BLaER1 treated with 17β-estradiol and CSF1 and Interleukin-3, amounts not matched to agents 10 nM and 100 nM (cell line): ENCODE results near the gene EPHB4.

ENCODE experiments used
- H3K27ac ChIP-seq, 11 experiments: shearing (Covaris generic); formaldehyde crosslinking; 2 replicates each; pipeline ENCODE4 v1.8.1; 2022
- H3K27me3 ChIP-seq, 11 experiments: shearing (Covaris generic); formaldehyde crosslinking; 2 replicates each; pipeline ENCODE4 v1.8.1; 2022
- H3K36me3 ChIP-seq, 11 experiments: shearing (Covaris generic); formaldehyde crosslinking; 2 replicates each; pipeline ENCODE4 v1.8.1; 2022
- H3K4me1 ChIP-seq, 10 experiments: shearing (Covaris generic); formaldehyde crosslinking; 2 replicates each; pipeline ENCODE4 v1.8.1; 2022
- H3K4me2 ChIP-seq, 11 experiments: shearing (Covaris generic); formaldehyde crosslinking; 2 replicates each; pipeline ENCODE4 v1.8.1; 2022
- H3K4me3 ChIP-seq, 10 experiments: shearing (Covaris generic); formaldehyde crosslinking; 2 replicates each; pipeline ENCODE4 v1.8.1; 2022
- H3K9ac ChIP-seq, 11 experiments: shearing (Covaris generic); formaldehyde crosslinking; 2 replicates each; pipeline ENCODE4 v1.8.1; 2022
- H3K9me3 ChIP-seq, 11 experiments: shearing (Covaris generic); formaldehyde crosslinking; replicated peaks in 1 of 11; 2 replicates each; pipeline ENCODE4 v1.8.1; 2022
- H4K20me1 ChIP-seq, 11 experiments: shearing (Covaris generic); formaldehyde crosslinking; 2 replicates each; pipeline ENCODE4 v1.8.1; 2022
- Cebpa-rat ChIP-seq, 11 experiments: shearing (Covaris generic); IDR thresholded peaks; 2 replicates each; pipeline ENCODE4 v1.8.1; 2022

The EPHB4 gene

GRCh38 chr7:100837099-100837836, 9.9 kb upstream of the EPHB4 start:
- Histone ChIP-seq H4K20me1 (no peaks in the 10 kb centered on the region), H3K4me2 (peak overlapping the region; percentile 85 to 97 (median 93)), H3K36me3 (no peaks in the 10 kb centered on the region), H3K9ac (peak overlapping the region; percentile 33 to 82 (median 79); a peak in 21 of 22 replicates), H3K4me1 (peaks cover 13 to 43% (median 25%) of the 10 kb centered on the region in 10 experiments), H3K27me3 (no peaks in the 10 kb centered on the region), H3K4me3 (peak overlapping the region; percentile 27 to 61 (median 43); a peak in 15 of 20 replicates), H3K27ac (peak overlapping the region; percentile 51 to 93 (median 86); a peak in 21 of 22 replicates), H3K9me3 (no peaks in the 10 kb centered on the region)
- no peak for TF ChIP-seq Cebpa-rat (IDR thresholded peaks at IDR 0.05)

DNA sequence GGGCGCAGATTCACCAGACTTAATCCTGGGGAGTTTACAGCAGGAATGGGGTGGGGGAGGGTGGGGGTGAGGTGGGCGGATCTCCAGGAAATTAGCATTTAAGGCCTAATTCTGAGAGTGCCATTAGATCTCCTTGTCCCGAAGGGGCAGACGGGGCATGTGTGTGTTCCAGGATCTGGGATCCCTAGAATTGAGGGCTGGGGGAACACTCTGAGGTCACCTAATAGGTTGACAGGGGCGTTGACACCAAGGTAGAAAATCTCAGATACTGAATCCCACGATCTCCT, 9.4 kb upstream of the EPHB4 start:
- Histone ChIP-seq H3K4me3 (peak overlapping the region; percentile 27 to 65 (median 48); a peak in 15 of 20 replicates), H3K4me2 (peak overlapping the region; percentile 85 to 97 (median 93)), H3K4me1 (peaks cover 13 to 43% (median 23%) of the 10 kb centered on the region in 10 experiments), H3K36me3 (no peaks in the 10 kb centered on the region), H4K20me1 (no peaks in the 10 kb centered on the region), H3K9ac (peak overlapping the region; percentile 33 to 82 (median 79); a peak in 21 of 22 replicates), H3K27ac (peak overlapping the region; percentile 51 to 93 (median 86); a peak in 21 of 22 replicates), H3K9me3 (no peaks in the 10 kb centered on the region), H3K27me3 (no peaks in the 10 kb centered on the region)
- TF ChIP-seq Cebpa-rat (IDR thresholded peaks at IDR 0.05) = no peak

DNA sequence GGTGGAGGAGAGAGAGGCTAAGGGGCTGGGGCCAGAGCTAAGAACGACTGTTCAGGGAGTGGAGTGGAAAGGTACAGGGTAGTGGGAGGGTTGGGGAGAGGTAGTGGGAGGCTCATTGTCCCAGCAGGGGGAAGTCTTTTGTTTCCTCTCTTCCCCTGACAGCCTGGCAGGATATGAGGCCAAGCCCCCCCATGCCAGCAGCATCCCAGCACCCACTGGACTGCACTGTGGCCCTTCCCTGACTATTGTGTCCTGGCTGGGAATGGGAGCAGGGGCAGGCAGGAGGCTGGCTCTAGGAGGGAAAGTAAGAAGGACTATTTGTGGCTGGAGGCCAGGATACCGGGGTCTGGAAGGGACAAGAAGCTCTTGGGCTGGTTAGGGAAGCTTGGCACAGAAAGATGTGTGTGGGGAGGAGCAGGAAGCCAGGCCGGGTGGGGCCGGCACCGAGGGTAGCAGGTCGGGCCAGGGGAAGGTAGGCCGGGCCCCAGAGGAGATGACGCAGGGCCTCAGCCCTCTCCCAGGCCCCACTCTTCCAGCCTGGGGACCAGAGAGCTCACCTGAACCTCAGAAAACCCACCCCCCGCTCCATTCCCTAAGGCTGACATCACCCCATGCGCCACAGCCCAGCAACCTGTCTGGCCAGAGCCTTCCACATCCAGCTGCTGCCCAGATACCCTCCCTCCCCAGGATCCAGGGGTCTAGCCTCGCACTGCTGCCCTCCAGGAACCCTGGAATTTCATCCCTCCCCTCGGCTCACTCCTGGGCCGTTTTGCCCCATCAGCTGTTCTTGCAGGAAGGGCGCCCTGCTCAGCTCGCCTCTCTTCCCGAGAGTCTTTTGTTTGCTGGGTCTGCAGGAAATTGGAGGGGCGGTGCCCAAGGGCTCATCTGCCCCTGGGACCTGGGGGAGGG, 8.8 kb upstream of the EPHB4 start:
- Histone ChIP-seq H3K9ac (peak overlapping the region; percentile 64 to 82 (median 79); a peak in 21 of 22 replicates), H3K27ac (peak overlapping the region; percentile 75 to 93 (median 86)), H3K27me3 (no peaks in the 10 kb centered on the region), H3K4me2 (peak overlapping the region; percentile 85 to 97 (median 93)), H3K9me3 (no peaks in the 10 kb centered on the region), H3K4me3 (peak overlapping the region; percentile 7 to 65 (median 52); a peak in 18 of 20 replicates), H3K36me3 (no peaks in the 10 kb centered on the region), H3K4me1 (peaks cover 13 to 43% (median 22%) of the 10 kb centered on the region in 10 experiments), H4K20me1 (no peaks in the 10 kb centered on the region)
- no peak for TF ChIP-seq Cebpa-rat (IDR thresholded peaks at IDR 0.05)

DNA sequence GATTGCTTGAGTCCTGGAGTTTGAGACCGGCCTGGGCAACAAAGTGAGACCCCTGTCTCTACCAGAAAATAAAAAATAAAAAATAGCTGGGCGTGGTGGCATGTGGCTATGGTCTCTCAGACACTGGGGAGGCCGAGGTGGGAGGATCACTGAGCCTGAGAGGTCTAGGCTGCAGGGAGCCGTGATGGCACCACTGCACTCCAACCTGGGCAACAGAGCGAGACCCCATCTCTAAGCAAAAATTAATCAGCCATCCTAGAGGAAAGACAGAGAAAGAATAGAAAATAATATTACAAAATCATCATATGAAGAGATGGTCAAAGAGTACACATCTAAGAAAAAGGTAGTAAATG, 4.9 kb upstream of the EPHB4 start:
- H3K36me3 ChIP-seq = no peaks in the 10 kb centered on the region
- H3K9ac ChIP-seq = no peak overlapping the region
- H3K4me3 ChIP-seq = no peak overlapping the region
- H3K27ac ChIP-seq = no peak overlapping the region
- H3K9me3 ChIP-seq = no peaks in the 10 kb centered on the region
- no peaks in the 10 kb centered on the region for H3K27me3 ChIP-seq
- peaks cover 19 to 55% (median 37%) of the 10 kb centered on the region in 10 experiments for H3K4me1 ChIP-seq
- H4K20me1 ChIP-seq = no peaks in the 10 kb centered on the region
- no peak overlapping the region for H3K4me2 ChIP-seq
- TF ChIP-seq Cebpa-rat (IDR thresholded peaks at IDR 0.05) = no peak

DNA sequence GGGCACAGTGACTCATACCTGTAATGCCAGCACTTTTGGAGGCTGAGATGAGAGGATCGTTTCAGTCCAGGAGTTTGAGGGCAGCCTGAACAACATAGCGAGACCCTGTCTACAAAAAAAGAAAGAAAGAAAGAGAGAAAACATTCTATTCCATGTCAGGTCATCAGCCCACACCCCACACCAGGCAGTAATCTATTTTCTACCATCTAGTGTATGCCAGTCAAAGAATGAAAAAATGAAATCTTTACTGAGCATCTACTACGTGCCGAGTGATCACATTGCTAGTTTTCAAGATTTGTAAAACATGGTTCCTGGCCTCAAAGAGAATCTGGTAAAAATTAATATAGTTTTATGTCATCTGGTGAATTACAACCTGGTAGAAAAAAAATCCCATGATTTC, 3.1 kb upstream of the EPHB4 start:
- no peak overlapping the region for H3K4me3 ChIP-seq
- no peak overlapping the region for H3K27ac ChIP-seq

DNA sequence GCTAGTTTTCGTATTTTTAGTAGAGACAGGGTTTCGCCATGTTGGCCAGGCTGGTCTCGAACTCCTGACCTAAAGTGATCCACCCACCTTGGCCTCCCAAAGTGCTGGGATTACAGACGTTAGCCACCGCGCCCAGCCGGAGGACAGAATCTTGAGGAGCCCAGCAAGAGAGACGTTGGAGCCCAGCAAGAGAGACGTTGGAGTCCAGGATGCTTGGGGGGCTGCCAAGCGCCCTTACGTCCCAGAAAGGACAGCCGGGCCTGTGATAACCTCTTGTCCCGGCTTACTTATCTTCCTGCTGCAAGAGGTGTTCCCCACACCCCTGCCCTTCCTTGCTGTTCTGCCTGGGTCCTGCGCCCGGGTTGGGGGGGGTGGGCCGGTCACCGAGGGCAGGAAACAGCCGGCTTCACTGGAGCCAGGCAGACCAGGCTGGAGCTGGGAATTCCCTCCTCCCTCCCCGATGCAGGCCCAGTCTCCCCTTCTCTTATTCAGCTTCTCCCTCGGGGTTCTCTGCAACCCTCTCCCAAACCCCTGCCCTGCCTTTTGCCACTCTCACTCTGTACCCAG, 1.9 kb upstream of the EPHB4 start:
- H3K27ac ChIP-seq = peak overlapping the region in 8 of 11 experiments; percentile 86 to 95 (median 92); a peak in 14 of 22 replicates
- H3K9me3 ChIP-seq = no peaks in the 10 kb centered on the region
- H4K20me1 ChIP-seq = peaks cover 0 to 24% (median 22%) of the 10 kb centered on the region in 11 experiments; a peak in 18 of 22 replicates
- peak overlapping the region in 7 of 10 experiments; percentile 89 to 97 (median 95); a peak in 11 of 20 replicates for H3K4me3 ChIP-seq
- no peaks in the 10 kb centered on the region for H3K27me3 ChIP-seq
- H3K9ac ChIP-seq = peak overlapping the region in 8 of 11 experiments; percentile 89 to 98 (median 96); a peak in 14 of 22 replicates
- peak overlapping the region in 10 of 11 experiments; percentile 72 to 99 (median 93); a peak in 20 of 22 replicates for H3K4me2 ChIP-seq
- peaks cover 0 to 11% (median 4%) of the 10 kb centered on the region in 11 experiments; a peak in 16 of 22 replicates for H3K36me3 ChIP-seq
- no peak for TF ChIP-seq Cebpa-rat (IDR thresholded peaks at IDR 0.05)
- H3K4me1 ChIP-seq = peaks cover 28 to 44% (median 40%) of the 10 kb centered on the region in 10 experiments

More for the DNA sequence above, 3.1 kb upstream of the EPHB4 start:
- Histone ChIP-seq H4K20me1 (peaks cover 0 to 12% (median 10%) of the 10 kb centered on the region in 11 experiments; a peak in 16 of 22 replicates), H3K9ac (peak overlapping the region in 1 of 11 experiments; percentile 27; a peak in 2 of 22 replicates), H3K27me3 (no peaks in the 10 kb centered on the region), H3K9me3 (no peaks in the 10 kb centered on the region), H3K4me2 (no peak overlapping the region; a peak in 1 of 22 replicates), H3K4me1 (peaks cover 17 to 41% (median 28%) of the 10 kb centered on the region in 10 experiments), H3K36me3 (peaks cover 0 to 1% (median 0%) of the 10 kb centered on the region in 11 experiments; a peak in 1 of 22 replicates)
- no peak for TF ChIP-seq Cebpa-rat (IDR thresholded peaks at IDR 0.05)

DNA sequence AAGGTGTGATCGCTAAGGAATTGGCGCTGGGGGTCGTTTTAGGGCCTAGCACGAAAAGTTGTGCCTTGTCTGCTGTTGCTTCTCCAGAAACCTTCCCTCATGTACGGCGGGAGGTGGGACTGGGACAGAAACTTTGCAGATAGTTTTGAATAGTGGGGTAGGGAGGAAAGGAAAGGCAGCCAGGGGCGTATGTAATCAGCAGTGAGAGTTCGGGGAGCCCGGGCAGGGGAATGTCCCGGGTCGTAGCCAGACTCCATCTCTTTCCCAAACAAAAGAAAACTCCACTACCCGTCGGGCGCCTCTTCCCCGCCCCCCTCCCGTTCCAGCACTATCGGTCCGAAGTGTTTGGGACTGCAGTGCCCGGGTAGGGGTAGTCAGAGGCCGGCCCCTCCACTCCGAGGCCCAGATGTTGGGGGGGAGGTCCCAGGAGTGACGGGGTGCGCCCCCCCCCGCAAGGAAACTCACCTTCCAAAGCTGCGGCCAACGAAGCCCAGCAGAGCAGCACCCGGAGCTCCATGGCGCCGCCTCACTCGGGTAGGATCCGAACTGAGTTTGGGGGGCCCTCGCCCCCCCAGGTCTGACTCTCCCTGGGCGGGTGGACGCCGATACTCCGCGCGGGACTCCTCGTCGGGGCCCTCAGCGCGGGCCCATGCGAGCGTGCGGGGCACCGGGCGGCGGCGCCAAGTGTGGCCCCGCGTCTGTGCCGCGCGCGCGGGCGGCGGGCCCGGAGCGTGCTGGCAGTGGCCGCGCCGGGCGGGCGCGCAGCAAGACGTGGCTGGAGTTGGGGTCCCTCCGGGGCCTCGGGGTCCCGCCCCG, 601 bp downstream of the EPHB4 start:
- H3K27ac ChIP-seq = peak overlapping the region; percentile 33 to 95 (median 91); a peak in 21 of 22 replicates

More for the DNA sequence above, 601 bp downstream of the EPHB4 start:
- Histone ChIP-seq H3K9me3 (no peaks in the 10 kb centered on the region), H3K27me3 (no peaks in the 10 kb centered on the region), H3K4me2 (peak overlapping the region; percentile 89 to 99 (median 96)), H4K20me1 (peaks cover 0 to 47% (median 36%) of the 10 kb centered on the region in 11 experiments; a peak in 18 of 22 replicates), H3K4me1 (peaks cover 30 to 55% (median 44%) of the 10 kb centered on the region in 10 experiments), H3K9ac (peak overlapping the region; percentile 78 to 98 (median 93)), H3K4me3 (peak overlapping the region; percentile 66 to 97 (median 91)), H3K36me3 (peaks cover 20 to 36% (median 29%) of the 10 kb centered on the region in 11 experiments)
- TF ChIP-seq Cebpa-rat (IDR thresholded peaks at IDR 0.05) = no peak
